Measurements from ENCODE around the gene TLCD5. TPM values are rescaled to one million over a fixed set of nuclear protein-coding genes. Genes with fewer than 3 reads are reported as not detected.

The TLCD5 gene
- total RNA-seq, 1 experiment from 2014 or later: 8.3 TPM

DNA sequence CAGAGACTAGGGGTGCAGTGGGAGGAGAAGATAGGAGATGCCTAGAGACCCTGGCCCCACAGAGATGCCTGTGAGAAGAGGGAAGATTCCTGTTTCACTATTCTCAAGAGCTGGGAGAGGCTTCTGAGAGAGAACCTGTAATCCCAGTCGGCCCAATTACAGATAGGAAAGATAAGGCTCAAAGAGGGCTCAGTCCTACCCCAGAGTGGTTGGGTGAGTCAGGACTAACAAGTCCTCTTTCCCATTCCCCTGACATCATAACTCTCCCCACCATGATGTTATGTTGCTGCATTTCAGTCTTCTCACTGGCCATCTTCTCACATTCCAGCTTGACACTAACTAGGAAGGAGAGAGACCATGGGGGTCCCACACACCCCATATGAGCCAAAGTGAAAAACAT lies 29.0 kb downstream of the TLCD5 start (continued):
- TF ChIP-seq ESRRA (CRISPR knock-in tag; IDR thresholded peaks at IDR 0.05; ENCODE audit: borderline replicate concordance) (no peak), IRF2 (CRISPR knock-in tag; IDR thresholded peaks at IDR 0.05; ENCODE audit: borderline replicate concordance, low read depth) (no peak), JAZF1 (CRISPR knock-in tag; IDR thresholded peaks at IDR 0.05) (no peak), NFE2L1 (CRISPR knock-in tag; IDR thresholded peaks at IDR 0.05) (no peak)
- TF ChIP-seq, protein P1, sequence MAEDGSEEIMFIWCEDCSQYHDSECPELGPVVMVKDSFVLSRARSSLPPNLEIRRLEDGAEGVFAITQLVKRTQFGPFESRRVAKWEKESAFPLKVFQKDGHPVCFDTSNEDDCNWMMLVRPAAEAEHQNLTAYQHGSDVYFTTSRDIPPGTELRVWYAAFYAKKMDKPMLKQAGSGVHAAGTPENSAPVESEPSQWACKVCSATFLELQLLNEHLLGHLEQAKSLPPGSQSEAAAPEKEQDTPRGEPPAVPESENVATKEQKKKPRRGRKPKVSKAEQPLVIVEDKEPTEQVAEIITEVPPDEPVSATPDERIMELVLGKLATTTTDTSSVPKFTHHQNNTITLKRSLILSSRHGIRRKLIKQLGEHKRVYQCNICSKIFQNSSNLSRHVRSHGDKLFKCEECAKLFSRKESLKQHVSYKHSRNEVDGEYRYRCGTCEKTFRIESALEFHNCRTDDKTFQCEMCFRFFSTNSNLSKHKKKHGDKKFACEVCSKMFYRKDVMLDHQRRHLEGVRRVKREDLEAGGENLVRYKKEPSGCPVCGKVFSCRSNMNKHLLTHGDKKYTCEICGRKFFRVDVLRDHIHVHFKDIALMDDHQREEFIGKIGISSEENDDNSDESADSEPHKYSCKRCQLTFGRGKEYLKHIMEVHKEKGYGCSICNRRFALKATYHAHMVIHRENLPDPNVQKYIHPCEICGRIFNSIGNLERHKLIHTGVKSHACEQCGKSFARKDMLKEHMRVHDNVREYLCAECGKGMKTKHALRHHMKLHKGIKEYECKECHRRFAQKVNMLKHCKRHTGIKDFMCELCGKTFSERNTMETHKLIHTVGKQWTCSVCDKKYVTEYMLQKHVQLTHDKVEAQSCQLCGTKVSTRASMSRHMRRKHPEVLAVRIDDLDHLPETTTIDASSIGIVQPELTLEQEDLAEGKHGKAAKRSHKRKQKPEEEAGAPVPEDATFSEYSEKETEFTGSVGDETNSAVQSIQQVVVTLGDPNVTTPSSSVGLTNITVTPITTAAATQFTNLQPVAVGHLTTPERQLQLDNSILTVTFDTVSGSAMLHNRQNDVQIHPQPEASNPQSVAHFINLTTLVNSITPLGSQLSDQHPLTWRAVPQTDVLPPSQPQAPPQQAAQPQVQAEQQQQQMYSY (CRISPR knock-in tag; IDR thresholded peaks at IDR 0.05): no peak
- TF ChIP-seq, protein P2, sequence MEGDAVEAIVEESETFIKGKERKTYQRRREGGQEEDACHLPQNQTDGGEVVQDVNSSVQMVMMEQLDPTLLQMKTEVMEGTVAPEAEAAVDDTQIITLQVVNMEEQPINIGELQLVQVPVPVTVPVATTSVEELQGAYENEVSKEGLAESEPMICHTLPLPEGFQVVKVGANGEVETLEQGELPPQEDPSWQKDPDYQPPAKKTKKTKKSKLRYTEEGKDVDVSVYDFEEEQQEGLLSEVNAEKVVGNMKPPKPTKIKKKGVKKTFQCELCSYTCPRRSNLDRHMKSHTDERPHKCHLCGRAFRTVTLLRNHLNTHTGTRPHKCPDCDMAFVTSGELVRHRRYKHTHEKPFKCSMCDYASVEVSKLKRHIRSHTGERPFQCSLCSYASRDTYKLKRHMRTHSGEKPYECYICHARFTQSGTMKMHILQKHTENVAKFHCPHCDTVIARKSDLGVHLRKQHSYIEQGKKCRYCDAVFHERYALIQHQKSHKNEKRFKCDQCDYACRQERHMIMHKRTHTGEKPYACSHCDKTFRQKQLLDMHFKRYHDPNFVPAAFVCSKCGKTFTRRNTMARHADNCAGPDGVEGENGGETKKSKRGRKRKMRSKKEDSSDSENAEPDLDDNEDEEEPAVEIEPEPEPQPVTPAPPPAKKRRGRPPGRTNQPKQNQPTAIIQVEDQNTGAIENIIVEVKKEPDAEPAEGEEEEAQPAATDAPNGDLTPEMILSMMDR (IDR thresholded peaks at IDR 0.05): no peak

DNA sequence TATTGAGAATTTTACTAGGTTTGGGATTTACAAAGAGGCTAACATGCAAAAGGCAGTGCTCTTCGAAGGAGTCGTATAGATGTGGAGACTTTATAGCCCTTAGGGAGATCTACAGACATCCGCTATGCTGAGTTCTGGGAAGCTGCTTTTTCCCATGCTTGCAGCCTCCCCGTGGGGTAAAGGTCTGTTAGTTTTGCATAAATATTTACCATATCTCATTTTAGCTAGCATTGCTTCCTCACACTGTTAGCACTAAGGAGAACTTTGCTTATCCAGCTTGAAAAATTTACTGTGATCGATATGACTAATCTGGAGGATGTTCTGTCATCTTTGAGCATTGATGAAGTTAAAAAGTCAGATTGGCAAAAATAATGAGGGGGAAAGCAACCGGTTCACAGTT lies 29.7 kb downstream of the TLCD5 start:
- ATAC-seq: no peak
- no peak for TF ChIP-seq ZNF121 (CRISPR knock-in tag; IDR thresholded peaks at IDR 0.05)
- TF ChIP-seq ZNF317 (CRISPR knock-in tag; IDR thresholded peaks at IDR 0.05; ENCODE audit: borderline replicate concordance, low read depth): 0 out of 2 replicates have a peak, but pooled peaks have one; percentile 46
- peaks cover 5% of the 10 kb centered on the region for H3K9me3 Mint-ChIP-seq
- no peak for DNase-seq (ENCODE audit: low spot score)
- H3K27me3 Mint-ChIP-seq (ENCODE audit: low read depth): no peaks in the 10 kb centered on the region
- ChIA-PET CTCF (interaction anchor here (0.9 kb wide), 1 partner anchor 74 kb away, joined by 3 read pairs; no protein-coding TSS in a partner anchor), POLR2A (no interaction called here)
- H3K4me3 Mint-ChIP-seq: no peak overlapping the region
- H3K36me3 Mint-ChIP-seq: peaks cover 5% of the 10 kb centered on the region; the same call in 1 of the 2 replicates
- H3K4me1 Mint-ChIP-seq: peaks cover 26% of the 10 kb centered on the region
- H3K27ac Mint-ChIP-seq: no peak overlapping the region; the same call in 1 of the 2 replicates

DNA sequence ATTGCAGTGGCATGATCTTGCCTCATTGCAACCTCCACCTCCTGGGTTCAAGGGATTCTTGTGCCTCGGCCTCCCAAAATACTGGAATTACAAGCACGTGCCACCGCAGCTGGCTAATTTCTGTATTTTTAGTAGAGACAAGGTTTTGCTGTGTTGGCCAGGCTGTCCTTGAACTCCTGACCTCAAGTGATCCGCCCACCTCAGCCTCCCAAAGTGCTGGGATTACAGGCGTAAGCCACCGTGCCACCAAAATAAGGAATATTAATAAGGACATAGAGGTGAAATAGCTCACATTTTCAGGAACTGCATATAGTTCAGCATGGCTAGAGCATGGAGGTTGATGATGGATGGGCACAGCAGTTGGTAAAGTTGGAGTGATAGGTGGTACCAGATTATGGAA lies 32.5 kb downstream of the TLCD5 start:
- CTCF ChIA-PET: no interaction called here
- peaks cover 16% of the 10 kb centered on the region for H3K36me3 Mint-ChIP-seq

DNA sequence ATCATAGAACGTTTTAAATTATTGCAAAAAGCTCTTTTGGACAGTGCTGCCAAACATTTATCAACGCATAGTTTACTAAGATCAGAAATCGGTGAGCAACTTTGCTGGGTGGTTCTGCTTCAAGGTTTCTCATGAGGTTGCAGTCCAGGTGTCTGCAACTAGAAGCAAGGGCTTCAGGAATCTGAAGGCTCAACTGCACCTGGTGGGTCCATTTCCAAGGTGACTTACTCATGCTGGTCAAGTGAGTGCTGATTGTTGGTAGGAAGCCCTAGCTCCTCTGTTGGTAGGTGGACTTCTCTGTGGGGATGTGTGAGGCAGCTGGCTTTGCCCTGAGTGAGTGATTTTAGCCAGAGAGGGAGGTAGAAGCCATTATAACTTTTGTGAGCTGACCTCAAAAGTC lies 33.6 kb downstream of the TLCD5 start:
- Mint-ChIP-seq H3K27me3 (ENCODE audit: low read depth) (no peaks in the 10 kb centered on the region), H3K4me3 (no peak overlapping the region), H3K36me3 (peaks cover 12% of the 10 kb centered on the region), H3K4me1 (peaks cover 17% of the 10 kb centered on the region), H3K9me3 (peaks cover 14% of the 10 kb centered on the region), H3K27ac (no peak overlapping the region)
- no peak for ATAC-seq
- ChIA-PET POLR2A (no interaction called here), CTCF (no interaction called here)
- no peak for DNase-seq (ENCODE audit: low spot score)
- TF ChIP-seq NR3C1 (CRISPR knock-in tag; conservative IDR thresholded peaks at IDR 0.05; ENCODE audit: low read depth) (no peak), ZNF219 (CRISPR knock-in tag; IDR thresholded peaks at IDR 0.05; ENCODE audit: borderline replicate concordance) (no peak), CREM (CRISPR knock-in tag; IDR thresholded peaks at IDR 0.05) (no peak), CREB1 (CRISPR knock-in tag; IDR thresholded peaks at IDR 0.05) (no peak)
- TF ChIP-seq, protein P3, sequence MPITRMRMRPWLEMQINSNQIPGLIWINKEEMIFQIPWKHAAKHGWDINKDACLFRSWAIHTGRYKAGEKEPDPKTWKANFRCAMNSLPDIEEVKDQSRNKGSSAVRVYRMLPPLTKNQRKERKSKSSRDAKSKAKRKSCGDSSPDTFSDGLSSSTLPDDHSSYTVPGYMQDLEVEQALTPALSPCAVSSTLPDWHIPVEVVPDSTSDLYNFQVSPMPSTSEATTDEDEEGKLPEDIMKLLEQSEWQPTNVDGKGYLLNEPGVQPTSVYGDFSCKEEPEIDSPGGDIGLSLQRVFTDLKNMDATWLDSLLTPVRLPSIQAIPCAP (CRISPR knock-in tag; IDR thresholded peaks at IDR 0.05): no peak
- TF ChIP-seq, protein P4, sequence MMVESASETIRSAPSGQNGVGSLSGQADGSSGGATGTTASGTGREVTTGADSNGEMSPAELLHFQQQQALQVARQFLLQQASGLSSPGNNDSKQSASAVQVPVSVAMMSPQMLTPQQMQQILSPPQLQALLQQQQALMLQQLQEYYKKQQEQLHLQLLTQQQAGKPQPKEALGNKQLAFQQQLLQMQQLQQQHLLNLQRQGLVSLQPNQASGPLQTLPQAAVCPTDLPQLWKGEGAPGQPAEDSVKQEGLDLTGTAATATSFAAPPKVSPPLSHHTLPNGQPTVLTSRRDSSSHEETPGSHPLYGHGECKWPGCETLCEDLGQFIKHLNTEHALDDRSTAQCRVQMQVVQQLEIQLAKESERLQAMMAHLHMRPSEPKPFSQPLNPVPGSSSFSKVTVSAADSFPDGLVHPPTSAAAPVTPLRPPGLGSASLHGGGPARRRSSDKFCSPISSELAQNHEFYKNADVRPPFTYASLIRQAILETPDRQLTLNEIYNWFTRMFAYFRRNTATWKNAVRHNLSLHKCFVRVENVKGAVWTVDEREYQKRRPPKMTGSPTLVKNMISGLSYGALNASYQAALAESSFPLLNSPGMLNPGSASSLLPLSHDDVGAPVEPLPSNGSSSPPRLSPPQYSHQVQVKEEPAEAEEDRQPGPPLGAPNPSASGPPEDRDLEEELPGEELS (CRISPR knock-in tag; IDR thresholded peaks at IDR 0.05): no peak
- TF ChIP-seq, protein P5, sequence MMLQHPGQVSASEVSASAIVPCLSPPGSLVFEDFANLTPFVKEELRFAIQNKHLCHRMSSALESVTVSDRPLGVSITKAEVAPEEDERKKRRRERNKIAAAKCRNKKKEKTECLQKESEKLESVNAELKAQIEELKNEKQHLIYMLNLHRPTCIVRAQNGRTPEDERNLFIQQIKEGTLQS (CRISPR knock-in tag; conservative IDR thresholded peaks at IDR 0.05): no peak
- TF ChIP-seq, protein P6, sequence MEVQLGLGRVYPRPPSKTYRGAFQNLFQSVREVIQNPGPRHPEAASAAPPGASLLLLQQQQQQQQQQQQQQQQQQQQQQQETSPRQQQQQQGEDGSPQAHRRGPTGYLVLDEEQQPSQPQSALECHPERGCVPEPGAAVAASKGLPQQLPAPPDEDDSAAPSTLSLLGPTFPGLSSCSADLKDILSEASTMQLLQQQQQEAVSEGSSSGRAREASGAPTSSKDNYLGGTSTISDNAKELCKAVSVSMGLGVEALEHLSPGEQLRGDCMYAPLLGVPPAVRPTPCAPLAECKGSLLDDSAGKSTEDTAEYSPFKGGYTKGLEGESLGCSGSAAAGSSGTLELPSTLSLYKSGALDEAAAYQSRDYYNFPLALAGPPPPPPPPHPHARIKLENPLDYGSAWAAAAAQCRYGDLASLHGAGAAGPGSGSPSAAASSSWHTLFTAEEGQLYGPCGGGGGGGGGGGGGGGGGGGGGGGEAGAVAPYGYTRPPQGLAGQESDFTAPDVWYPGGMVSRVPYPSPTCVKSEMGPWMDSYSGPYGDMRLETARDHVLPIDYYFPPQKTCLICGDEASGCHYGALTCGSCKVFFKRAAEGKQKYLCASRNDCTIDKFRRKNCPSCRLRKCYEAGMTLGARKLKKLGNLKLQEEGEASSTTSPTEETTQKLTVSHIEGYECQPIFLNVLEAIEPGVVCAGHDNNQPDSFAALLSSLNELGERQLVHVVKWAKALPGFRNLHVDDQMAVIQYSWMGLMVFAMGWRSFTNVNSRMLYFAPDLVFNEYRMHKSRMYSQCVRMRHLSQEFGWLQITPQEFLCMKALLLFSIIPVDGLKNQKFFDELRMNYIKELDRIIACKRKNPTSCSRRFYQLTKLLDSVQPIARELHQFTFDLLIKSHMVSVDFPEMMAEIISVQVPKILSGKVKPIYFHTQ (CRISPR knock-in tag; IDR thresholded peaks at IDR 0.05): no peak

More for the DNA sequence above, 32.5 kb downstream of the TLCD5 start:
- Mint-ChIP-seq H3K9me3 (peaks cover 14% of the 10 kb centered on the region), H3K4me1 (peaks cover 20% of the 10 kb centered on the region), H3K4me3 (no peak overlapping the region), H3K27ac (no peak overlapping the region), H3K27me3 (ENCODE audit: low read depth) (no peaks in the 10 kb centered on the region)
- TF ChIP-seq, protein P7, sequence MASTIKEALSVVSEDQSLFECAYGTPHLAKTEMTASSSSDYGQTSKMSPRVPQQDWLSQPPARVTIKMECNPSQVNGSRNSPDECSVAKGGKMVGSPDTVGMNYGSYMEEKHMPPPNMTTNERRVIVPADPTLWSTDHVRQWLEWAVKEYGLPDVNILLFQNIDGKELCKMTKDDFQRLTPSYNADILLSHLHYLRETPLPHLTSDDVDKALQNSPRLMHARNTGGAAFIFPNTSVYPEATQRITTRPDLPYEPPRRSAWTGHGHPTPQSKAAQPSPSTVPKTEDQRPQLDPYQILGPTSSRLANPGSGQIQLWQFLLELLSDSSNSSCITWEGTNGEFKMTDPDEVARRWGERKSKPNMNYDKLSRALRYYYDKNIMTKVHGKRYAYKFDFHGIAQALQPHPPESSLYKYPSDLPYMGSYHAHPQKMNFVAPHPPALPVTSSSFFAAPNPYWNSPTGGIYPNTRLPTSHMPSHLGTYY (CRISPR knock-in tag; IDR thresholded peaks at IDR 0.05): no peak
- DNase-seq (ENCODE audit: low spot score) (no peak), ATAC-seq (no peak)
- POLR2A ChIA-PET: no interaction called here

All from WTC11 (cell line).